Hepatocyte (in vitro differentiated cells): Measurements from ENCODE around the gene SLC1A2.

Source experiments
- EZH2 ChIP-seq: fragments of 200-600 bp; sonication (generic); IDR thresholded peaks from 2 replicates; pipeline ENCODE4 v1.6.1; 2016; ENCODE audit warnings: antibody characterized with exemption, mild to moderate bottlenecking, borderline replicate concordance
- EZH2phosphoT487 ChIP-seq: fragments of 200-600 bp; sonication (generic); IDR thresholded peaks from one replicate; pipeline ENCODE4 v1.6.1; 2018; ENCODE audit warnings: antibody characterized with exemption, mild to moderate bottlenecking, low read depth, moderate library complexity; ENCODE audit not compliant: unreplicated experiment, severe bottlenecking
- TF ChIP-seq, protein P1 (sequence below): fragments of 200-600 bp; sonication (generic); IDR thresholded peaks from 2 replicates; pipeline ENCODE4 v1.5.1; 2016; ENCODE audit warnings: antibody characterized with exemption, mild to moderate bottlenecking; ENCODE audit not compliant: poor library complexity

DNA sequence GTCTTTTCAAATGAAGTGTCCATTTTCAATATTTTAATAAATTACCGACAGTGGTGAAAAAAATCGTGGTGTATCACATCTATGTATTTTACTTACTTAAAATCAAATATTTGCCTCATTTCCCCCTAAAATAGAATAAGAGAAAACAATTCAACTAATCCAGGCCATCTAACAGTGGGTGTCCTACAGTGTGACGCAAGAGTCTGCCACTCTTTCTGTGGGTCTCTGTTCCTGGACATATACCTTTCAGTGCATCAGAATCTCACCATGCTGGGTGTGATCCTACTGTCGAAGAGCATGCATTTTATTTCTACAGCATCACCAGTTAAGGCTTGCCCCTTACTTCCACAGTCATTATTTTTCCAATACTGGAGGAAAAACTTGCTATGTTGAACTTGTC lies 169.2 kb downstream of the SLC1A2 start:
- TF ChIP-seq, protein P1, sequence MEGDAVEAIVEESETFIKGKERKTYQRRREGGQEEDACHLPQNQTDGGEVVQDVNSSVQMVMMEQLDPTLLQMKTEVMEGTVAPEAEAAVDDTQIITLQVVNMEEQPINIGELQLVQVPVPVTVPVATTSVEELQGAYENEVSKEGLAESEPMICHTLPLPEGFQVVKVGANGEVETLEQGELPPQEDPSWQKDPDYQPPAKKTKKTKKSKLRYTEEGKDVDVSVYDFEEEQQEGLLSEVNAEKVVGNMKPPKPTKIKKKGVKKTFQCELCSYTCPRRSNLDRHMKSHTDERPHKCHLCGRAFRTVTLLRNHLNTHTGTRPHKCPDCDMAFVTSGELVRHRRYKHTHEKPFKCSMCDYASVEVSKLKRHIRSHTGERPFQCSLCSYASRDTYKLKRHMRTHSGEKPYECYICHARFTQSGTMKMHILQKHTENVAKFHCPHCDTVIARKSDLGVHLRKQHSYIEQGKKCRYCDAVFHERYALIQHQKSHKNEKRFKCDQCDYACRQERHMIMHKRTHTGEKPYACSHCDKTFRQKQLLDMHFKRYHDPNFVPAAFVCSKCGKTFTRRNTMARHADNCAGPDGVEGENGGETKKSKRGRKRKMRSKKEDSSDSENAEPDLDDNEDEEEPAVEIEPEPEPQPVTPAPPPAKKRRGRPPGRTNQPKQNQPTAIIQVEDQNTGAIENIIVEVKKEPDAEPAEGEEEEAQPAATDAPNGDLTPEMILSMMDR = no peak
- TF ChIP-seq EZH2 = no peak
- no peak for TF ChIP-seq EZH2phosphoT487
